ENCODE results near the gene FAAH. TPM values are rescaled to one million over a fixed set of nuclear protein-coding genes. Genes with fewer than 3 reads are reported as not detected.
A peak's percentile ranks its signal among the peaks of the same experiment; 100 is the strongest.

FAAH gene
- total RNA-seq, 1 donor from 2014 or later = 32.4 TPM

GRCh38 chr1:46401154-46401913, 7.2 kb downstream of the FAAH start:
- peak overlapping the region; percentile 3 for H3K4me3 ChIP-seq
- DNase-seq (no peak), ATAC-seq (peak; percentile 1)
- no peaks in the 10 kb centered on the region for H3K27me3 ChIP-seq (ENCODE audit: low read depth)
- H3K4me1 ChIP-seq = peaks cover 21% of the 10 kb centered on the region
- intact Hi-C loops (cut with DNase I) = no loop called here
- TF ChIP-seq CTCF (IDR thresholded peaks at IDR 0.05) = no peak
- no peaks in the 10 kb centered on the region for H3K9me3 ChIP-seq
- peaks cover 8% of the 10 kb centered on the region for H3K36me3 ChIP-seq
- H3K27ac ChIP-seq = peak overlapping the region; percentile 24

- peaks cover 22% of the 10 kb centered on the region for H3K4me1 ChIP-seq
- peak overlapping the region; percentile 3 for H3K4me3 ChIP-seq
- intact Hi-C loops (cut with DNase I) = no loop called here
- peaks cover 8% of the 10 kb centered on the region for H3K36me3 ChIP-seq
- no peak for TF ChIP-seq CTCF (IDR thresholded peaks at IDR 0.05)
- H3K27ac ChIP-seq = peak overlapping the region; percentile 24
- DNase-seq (peak; percentile 90), ATAC-seq (peak; percentile 96)
- H3K27me3 ChIP-seq (ENCODE audit: low read depth) = no peaks in the 10 kb centered on the region
- no peaks in the 10 kb centered on the region for H3K9me3 ChIP-seq
Observed at GRCh38 chr1:46401964-46402626, 8.0 kb downstream of the FAAH start.

- no peak for DNase-seq
- H3K27me3 ChIP-seq (ENCODE audit: low read depth) = no peaks in the 10 kb centered on the region
- TF ChIP-seq CTCF (IDR thresholded peaks at IDR 0.05) = no peak
- ATAC-seq = no peak
- peaks cover 19% of the 10 kb centered on the region for H3K36me3 ChIP-seq
- H3K9me3 ChIP-seq = no peaks in the 10 kb centered on the region
- intact Hi-C loops (cut with DNase I) = no loop called here
- peaks cover 22% of the 10 kb centered on the region for H3K4me1 ChIP-seq
- no peak overlapping the region for H3K27ac ChIP-seq
- H3K4me3 ChIP-seq = no peak overlapping the region
Observed at GRCh38 chr1:46403916-46404315, 9.8 kb downstream of the FAAH start.

GRCh38 chr1:46404482-46405196, 10.5 kb downstream of the FAAH start:
- H3K9me3 ChIP-seq = no peaks in the 10 kb centered on the region
- TF ChIP-seq CTCF (IDR thresholded peaks at IDR 0.05) = no peak
- intact Hi-C loops (cut with DNase I) = no loop called here
- DNase-seq = no peak
- H3K36me3 ChIP-seq = peaks cover 25% of the 10 kb centered on the region
- ATAC-seq = no peak
- no peaks in the 10 kb centered on the region for H3K27me3 ChIP-seq (ENCODE audit: low read depth)
- no peak overlapping the region for H3K27ac ChIP-seq
- H3K4me3 ChIP-seq = no peak overlapping the region
- H3K4me1 ChIP-seq = peaks cover 22% of the 10 kb centered on the region

GRCh38 chr1:46405197-46405555, 11.1 kb downstream of the FAAH start:
- Histone ChIP-seq H3K36me3 (peaks cover 30% of the 10 kb centered on the region), H3K27me3 (ENCODE audit: low read depth) (no peaks in the 10 kb centered on the region), H3K4me3 (no peak overlapping the region), H3K27ac (no peak overlapping the region), H3K4me1 (peaks cover 22% of the 10 kb centered on the region), H3K9me3 (no peaks in the 10 kb centered on the region)
- TF ChIP-seq CTCF (IDR thresholded peaks at IDR 0.05) = no peak
- ATAC-seq = no peak
- intact Hi-C loops (cut with DNase I) = no loop called here
- DNase-seq = no peak

All from lower lobe of right lung (tissue), 2 donors.